GM23338 (cell line): ENCODE data around the gene CDH7.

Experiments
- CREB1 ChIP-seq: fragments of 250-450 bp; sonication (Bioruptor Pico); IDR thresholded peaks from 2 replicates; pipeline ENCODE4 v1.5.0; 2020; ENCODE audit warnings: low read depth, mild to moderate bottlenecking, moderate library complexity
- CTCF ChIP-seq, 2 experiments: fragments of 200-600 bp in 1 of 2; sonication (generic) in 1 of 2; conservative IDR thresholded peaks; 2 replicates each; pipeline versions ENCODE4 v1.5.1 to v1.6.1; 2016 to 2017; ENCODE audit warnings: antibody characterized with exemption in 2 of 2, low read depth in 2 of 2, mild to moderate bottlenecking in 2 of 2, moderate library complexity in 1 of 2
- EZH2 ChIP-seq: fragments of 200-600 bp; sonication (generic); IDR thresholded peaks from one replicate; pipeline ENCODE4 v1.8.0; 2017; ENCODE audit warnings: antibody characterized with exemption, mild to moderate bottlenecking, low read depth; ENCODE audit not compliant: unreplicated experiment
- EZH2phosphoT487 ChIP-seq: fragments of 200-600 bp; sonication (generic); IDR thresholded peaks from one replicate; pipeline ENCODE4 v1.8.1; 2018; ENCODE audit warnings: antibody characterized with exemption; ENCODE audit not compliant: unreplicated experiment
- JUNB ChIP-seq: IDR thresholded peaks from one replicate; pipeline ENCODE4 v1.6.1; 2016; ENCODE audit warnings: antibody characterized with exemption; ENCODE audit not compliant: unreplicated experiment
- POLR2AphosphoS5 ChIP-seq: IDR thresholded peaks from 2 replicates; pipeline ENCODE4 v1.6.1; 2016; ENCODE audit warnings: antibody characterized with exemption, low read depth
- STAT1 ChIP-seq: IDR thresholded peaks from one replicate; pipeline ENCODE4 v1.6.1; 2016; ENCODE audit warnings: antibody characterized with exemption; ENCODE audit not compliant: unreplicated experiment
- ZNF331 ChIP-seq: fragments of 250-450 bp; sonication (Bioruptor Pico); IDR thresholded peaks from 2 replicates; pipeline ENCODE4 v1.5.0; 2020; ENCODE audit warnings: low read depth, mild to moderate bottlenecking, moderate library complexity
- TF ChIP-seq, protein P1 (sequence below): IDR thresholded peaks from one replicate; pipeline ENCODE4 v1.6.1; 2018; ENCODE audit warnings: antibody characterized with exemption; ENCODE audit not compliant: unreplicated experiment

- TF ChIP-seq CTCF (conservative IDR thresholded peaks at IDR 0.05; ENCODE audit: low read depth in 2 of 2) (no peak), POLR2AphosphoS5 (no peak), ZNF331 (CRISPR knock-in tag) (no peak), JUNB (no peak), EZH2 (no peak), CREB1 (CRISPR knock-in tag) (no peak), EZH2phosphoT487 (no peak), STAT1 (no peak)
- TF ChIP-seq, protein P1, sequence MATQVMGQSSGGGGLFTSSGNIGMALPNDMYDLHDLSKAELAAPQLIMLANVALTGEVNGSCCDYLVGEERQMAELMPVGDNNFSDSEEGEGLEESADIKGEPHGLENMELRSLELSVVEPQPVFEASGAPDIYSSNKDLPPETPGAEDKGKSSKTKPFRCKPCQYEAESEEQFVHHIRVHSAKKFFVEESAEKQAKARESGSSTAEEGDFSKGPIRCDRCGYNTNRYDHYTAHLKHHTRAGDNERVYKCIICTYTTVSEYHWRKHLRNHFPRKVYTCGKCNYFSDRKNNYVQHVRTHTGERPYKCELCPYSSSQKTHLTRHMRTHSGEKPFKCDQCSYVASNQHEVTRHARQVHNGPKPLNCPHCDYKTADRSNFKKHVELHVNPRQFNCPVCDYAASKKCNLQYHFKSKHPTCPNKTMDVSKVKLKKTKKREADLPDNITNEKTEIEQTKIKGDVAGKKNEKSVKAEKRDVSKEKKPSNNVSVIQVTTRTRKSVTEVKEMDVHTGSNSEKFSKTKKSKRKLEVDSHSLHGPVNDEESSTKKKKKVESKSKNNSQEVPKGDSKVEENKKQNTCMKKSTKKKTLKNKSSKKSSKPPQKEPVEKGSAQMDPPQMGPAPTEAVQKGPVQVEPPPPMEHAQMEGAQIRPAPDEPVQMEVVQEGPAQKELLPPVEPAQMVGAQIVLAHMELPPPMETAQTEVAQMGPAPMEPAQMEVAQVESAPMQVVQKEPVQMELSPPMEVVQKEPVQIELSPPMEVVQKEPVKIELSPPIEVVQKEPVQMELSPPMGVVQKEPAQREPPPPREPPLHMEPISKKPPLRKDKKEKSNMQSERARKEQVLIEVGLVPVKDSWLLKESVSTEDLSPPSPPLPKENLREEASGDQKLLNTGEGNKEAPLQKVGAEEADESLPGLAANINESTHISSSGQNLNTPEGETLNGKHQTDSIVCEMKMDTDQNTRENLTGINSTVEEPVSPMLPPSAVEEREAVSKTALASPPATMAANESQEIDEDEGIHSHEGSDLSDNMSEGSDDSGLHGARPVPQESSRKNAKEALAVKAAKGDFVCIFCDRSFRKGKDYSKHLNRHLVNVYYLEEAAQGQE: no peak
These were observed 57.9 kb downstream of the CDH7 start for GRCh38 chr18:65808759-65809158.
